GM12892 (cell line): ENCODE data around the gene SLC17A3.

Source experiments
- POLR2A ChIP-seq: IDR thresholded peaks from 2 replicates; pipeline ENCODE4 v1.6.1; 2011; ENCODE audit warnings: low read depth, low read length, control low read depth
- POLR2AphosphoS5 ChIP-seq: IDR thresholded peaks from 2 replicates; pipeline ENCODE4 v1.6.1; 2011; ENCODE audit warnings: low read depth, low read length, control low read depth

GRCh38 chr6:25892877-25893276 is 18.8 kb upstream of the SLC17A3 start:
- no peak for TF ChIP-seq POLR2A
- TF ChIP-seq POLR2AphosphoS5 = no peak
